MCF 10A (cell line): ENCODE data around the gene CRYBG1. TPM values are rescaled to one million over a fixed set of nuclear protein-coding genes. Genes with fewer than 3 reads are reported as not detected.

Experiments used
- BruUV-seq: library from RNA; stranded (reverse); fragments of 400-500 nt; replicated peaks from 2 replicates; lab custom pipeline; 2021; lab: Mats Ljungman, UMichigan
- CTCF ChIA-PET: fragments of 300-600 bp; sonication (Branson Sonifier 250); formaldehyde crosslinking; extraction: SDS; loops from one replicate; lab custom pipeline; 2021; ENCODE audit warnings: antibody characterized with exemption, inconsistent platforms; lab: Yijun Ruan, JAX
- POLR2A ChIA-PET: fragments of 300-600, 350-650 bp; sonication (Branson Sonifier 250); formaldehyde crosslinking; extraction: SDS; loops from one replicate; lab custom pipeline; 2020; ENCODE audit warnings: antibody characterized with exemption, inconsistent platforms; lab: Yijun Ruan, JAX
- DNase-seq: peaks from one replicate; pipeline ENCODE4 v3.0.0-alpha.2; 2018; ENCODE audit not compliant: unreplicated experiment
- H3K27ac Mint-ChIP-seq: one replicate; pipeline ENCODE4 v1.8.0; 2022; ENCODE audit warnings: mild to moderate bottlenecking, low read depth, mixed read lengths; ENCODE audit not compliant: unreplicated experiment
- H3K27me3 Mint-ChIP-seq: one replicate; pipeline ENCODE4 v1.8.0; 2022; ENCODE audit warnings: mixed read lengths; ENCODE audit not compliant: insufficient read depth, unreplicated experiment
- H3K36me3 Mint-ChIP-seq: one replicate; pipeline ENCODE4 v1.8.0; 2022; ENCODE audit warnings: mild to moderate bottlenecking, moderate library complexity, mixed read lengths; ENCODE audit not compliant: insufficient read depth, unreplicated experiment
- H3K4me1 Mint-ChIP-seq: one replicate; pipeline ENCODE4 v1.8.0; 2022; ENCODE audit warnings: mixed read lengths; ENCODE audit not compliant: insufficient read depth, unreplicated experiment
- H3K4me3 Mint-ChIP-seq: one replicate; pipeline ENCODE4 v1.8.0; 2022; ENCODE audit warnings: mild to moderate bottlenecking, moderate library complexity, mixed read lengths; ENCODE audit not compliant: unreplicated experiment
- H3K9me3 Mint-ChIP-seq: one replicate; pipeline ENCODE4 v1.8.0; 2022; ENCODE audit warnings: mixed read lengths; ENCODE audit not compliant: unreplicated experiment
- CTCF ChIP-seq: fragments of 200-600 bp; IDR thresholded peaks from one replicate; pipeline ENCODE4 v1.8.0; 2022; ENCODE audit warnings: antibody characterized with exemption, mild to moderate bottlenecking; ENCODE audit not compliant: unreplicated experiment
- intact Hi-C: fragments of 100-400 bp; cut with micrococcal nuclease; formaldehyde crosslinking; loops from 2 replicates; pipeline ENCODE4 v1.14.1; 2022
- total RNA-seq: library from RNA; stranded (reverse); gene quantifications from 2 replicates; pipeline ENCODE4 v1.2.3, GENCODE V29; 2022

Gene CRYBG1
- total RNA-seq, 1 experiment from 2014 or later: 45.3 TPM

GRCh38 chr6:106434530-106434929 is 74.0 kb downstream of the CRYBG1 start:
- no peak for DNase-seq
- peak overlapping the region; percentile 54 for H3K27ac Mint-ChIP-seq
- TF ChIP-seq CTCF: no peak
- peaks cover 6% of the 10 kb centered on the region for H3K4me1 Mint-ChIP-seq
- intact Hi-C loops: no loop called here
- ChIA-PET CTCF (no interaction called here), POLR2A (no interaction called here)
- H3K4me3 Mint-ChIP-seq: no peak overlapping the region
- H3K27me3 Mint-ChIP-seq: no peaks in the 10 kb centered on the region
- no peaks in the 10 kb centered on the region for H3K9me3 Mint-ChIP-seq
- H3K36me3 Mint-ChIP-seq: no peaks in the 10 kb centered on the region
- no TSS peak for BruUV-seq

- no peaks in the 10 kb centered on the region for H3K9me3 Mint-ChIP-seq
- TF ChIP-seq CTCF: no peak
- ChIA-PET CTCF (interaction anchor here (0.7 to 16.1 kb wide), 8 partner anchors 100 to 1008 kb away, joined by 3 to 404 read pairs (median 4); no protein-coding TSS in a partner anchor), POLR2A (interaction anchor here (0.6 to 2.0 kb wide), 5 partner anchors 57 to 1380 kb away, joined by 3 to 7 read pairs (median 5); no protein-coding TSS in a partner anchor)
- no peaks in the 10 kb centered on the region for H3K27me3 Mint-ChIP-seq
- intact Hi-C loops: no loop called here
- peak; percentile 45 for DNase-seq
- H3K4me1 Mint-ChIP-seq: peaks cover 10% of the 10 kb centered on the region
- H3K4me3 Mint-ChIP-seq: peak overlapping the region; percentile 41
- H3K27ac Mint-ChIP-seq: no peak overlapping the region
- no peaks in the 10 kb centered on the region for H3K36me3 Mint-ChIP-seq
- BruUV-seq: no TSS peak
Observed at GRCh38 chr6:106439459-106439858, 78.9 kb downstream of the CRYBG1 start.

GRCh38 chr6:106440546-106440945 is 80.0 kb downstream of the CRYBG1 start:
- Mint-ChIP-seq H3K9me3 (no peaks in the 10 kb centered on the region), H3K27ac (peak overlapping the region; percentile 10), H3K27me3 (no peaks in the 10 kb centered on the region), H3K36me3 (no peaks in the 10 kb centered on the region), H3K4me1 (peaks cover 10% of the 10 kb centered on the region), H3K4me3 (no peak overlapping the region)
- DNase-seq: no peak
- CTCF ChIA-PET: interaction anchor here (0.6 to 16.1 kb wide), 8 partner anchors 9 to 557 kb away, joined by 4 to 404 read pairs (median 14); partner anchors contain the start of gene CRYBG1
- TF ChIP-seq CTCF: no peak
- POLR2A ChIA-PET: interaction anchor here (0.7 to 2.5 kb wide), 10 partner anchors 69 to 536 kb away, joined by 3 to 8 read pairs (median 4); partner anchors contain the start of gene CRYBG1
- intact Hi-C loops: loop anchor here (1.0 to 10.0 kb wide), 2 partner anchors 80 to 956 kb away; partner anchors contain the start of gene CRYBG1
- BruUV-seq: no TSS peak

GRCh38 chr6:106442395-106442794 is 81.9 kb downstream of the CRYBG1 start:
- POLR2A ChIA-PET: interaction anchor here (0.6 to 2.5 kb wide), 6 partner anchors 16 to 770 kb away, joined by 3 to 8 read pairs (median 5); partner anchors contain the start of gene CRYBG1
- Mint-ChIP-seq H3K27ac (no peak overlapping the region), H3K4me3 (no peak overlapping the region), H3K9me3 (no peaks in the 10 kb centered on the region), H3K27me3 (no peaks in the 10 kb centered on the region), H3K36me3 (no peaks in the 10 kb centered on the region), H3K4me1 (peaks cover 10% of the 10 kb centered on the region)
- no peak for TF ChIP-seq CTCF
- CTCF ChIA-PET: interaction anchor here (0.6 to 16.1 kb wide), 12 partner anchors 15 to 1011 kb away, joined by 3 to 404 read pairs (median 6); partner anchors contain the start of gene CRYBG1
- BruUV-seq: no TSS peak
- no peak for DNase-seq
- intact Hi-C loops: loop anchor here (10.0 kb wide), 1 partner anchor 958 kb away; no protein-coding TSS in a partner anchor
